Sigmoid colon (tissue), 7 donors: ENCODE results near the gene LRP6. TPM values are rescaled to one million over a fixed set of nuclear protein-coding genes. Genes with fewer than 3 reads are reported as not detected.

ENCODE experiments used
- DNase-seq: peaks from one replicate; pipeline ENCODE4 v3.0.0-alpha.2; 2019
- H3K27ac ChIP-seq, 4 donors: fragments of 200-600 bp; sonication (generic); one replicate each; pipeline ENCODE4 v1.5.1; 2016 to 2019; ENCODE audit warnings: mild to moderate bottlenecking in 1 of 4
- H3K27me3 ChIP-seq, 3 donors: fragments of 200-600 bp; sonication (generic); one replicate each; pipeline ENCODE4 v1.5.1; 2019; ENCODE audit warnings: mild to moderate bottlenecking in 1 of 3
- H3K36me3 ChIP-seq, 4 donors: fragments of 200-600 bp; sonication (generic); one replicate each; pipeline ENCODE4 v1.5.1; 2016 to 2019
- H3K4me1 ChIP-seq, 4 donors: fragments of 200-600 bp; sonication (generic); one replicate each; pipeline ENCODE4 v1.5.1; 2017 to 2019
- H3K4me3 ChIP-seq, 4 donors: fragments of 200-600 bp; sonication (generic); one replicate each; pipeline ENCODE4 v1.5.1; 2017 to 2019; ENCODE audit warnings: mild to moderate bottlenecking in 2 of 4, moderate library complexity in 1 of 4
- H3K9me3 ChIP-seq, 4 donors: fragments of 200-600 bp in 3 of 4; sonication (generic) in 3 of 4; one replicate each; pipeline versions ENCODE4 v1.5.1 to v1.6.1; 2013 to 2019
- EP300 ChIP-seq, 4 donors: sonication (generic); formaldehyde crosslinking; IDR thresholded peaks; one replicate each; pipeline ENCODE4 v1.6.1; 2017; ENCODE audit warnings: antibody characterized with exemption in 4 of 4
- POLR2A ChIP-seq, 2 donors: fragments of 450-650 bp; IDR thresholded peaks; one replicate each; pipeline ENCODE4 v1.6.1; 2016; ENCODE audit warnings: antibody characterized with exemption in 2 of 2, mild to moderate bottlenecking in 2 of 2, moderate library complexity in 2 of 2
- POLR2AphosphoS5 ChIP-seq, 4 donors: sonication (generic); formaldehyde crosslinking; IDR thresholded peaks; one replicate each; pipeline ENCODE4 v1.6.1; 2017; ENCODE audit warnings: antibody characterized with exemption in 4 of 4
- WGBS, 2 donors: extraction: QIAGEN DNeasy Blood & Tissue Kit; methylation state at CpG; one replicate each; pipeline ENCODE4 v1.1.7; 2013; 5-methylcytosine and 5-hydroxymethylcytosine counted together
- intact Hi-C: fragments of 100-400 bp; cut with DNase I; formaldehyde crosslinking; loops from one replicate; pipeline ENCODE4 v1.15.1; 2023
- polyA plus RNA-seq, 3 donors: library from polyadenylated mRNA; stranded (reverse); fragments of 200-250 nt; gene quantifications; one replicate each; pipeline ENCODE4 v1.2.3, GENCODE V29; 2013
- total RNA-seq, 4 donors: library from RNA; depleted of rRNA; stranded (reverse); fragments of >200 nt; gene quantifications; one replicate each; pipeline ENCODE4 v1.1.0, GENCODE V29; 2016
- TF ChIP-seq, protein P1 (sequence below), 4 experiments: fragments of 450-650 bp in 3 of 4; fragments of 200-600 bp in 1 of 4; IDR thresholded peaks; one replicate each; pipeline ENCODE4 v1.5.1; 2016 to 2019; ENCODE audit warnings: antibody characterized with exemption in 4 of 4, mild to moderate bottlenecking in 3 of 4, moderate library complexity in 2 of 4
- donor health status: healthy with polysubstance abuse.
- donor health status: Bipolar disorder and iron deficiency.
- donor health status: healthy.

LRP6 gene
- total and polyA plus RNA-seq, 7 donors: 1.8 to 55.1 (median 36.0) TPM

DNA sequence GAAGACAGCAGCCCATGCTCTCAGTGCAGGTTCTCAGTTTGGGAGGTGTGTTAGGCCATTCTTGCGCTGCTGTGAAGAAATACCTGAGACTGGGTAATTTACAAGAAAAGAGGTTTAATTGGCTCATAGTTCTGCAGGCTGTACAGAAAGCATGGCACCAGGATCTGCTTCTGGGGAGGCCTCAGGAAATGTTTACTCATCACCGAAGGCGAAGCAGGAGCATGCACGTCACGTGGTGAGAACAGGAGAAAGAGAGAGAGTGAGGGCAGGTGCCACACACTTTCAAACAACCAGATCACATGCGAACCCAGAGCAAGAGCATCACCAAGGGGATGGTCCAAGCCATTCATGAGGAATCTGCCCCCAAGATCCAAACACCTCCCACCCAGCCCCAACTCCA, 9.0 kb upstream of the LRP6 start:
- DNase-seq: no peak
- Histone ChIP-seq H3K27ac (no peak overlapping the region), H3K4me3 (no peak overlapping the region), H3K36me3 (no peaks in the 10 kb centered on the region), H3K27me3 (no peaks in the 10 kb centered on the region), H3K9me3 (no peaks in the 10 kb centered on the region), H3K4me1 (no peaks in the 10 kb centered on the region)
- TF ChIP-seq, protein P1, sequence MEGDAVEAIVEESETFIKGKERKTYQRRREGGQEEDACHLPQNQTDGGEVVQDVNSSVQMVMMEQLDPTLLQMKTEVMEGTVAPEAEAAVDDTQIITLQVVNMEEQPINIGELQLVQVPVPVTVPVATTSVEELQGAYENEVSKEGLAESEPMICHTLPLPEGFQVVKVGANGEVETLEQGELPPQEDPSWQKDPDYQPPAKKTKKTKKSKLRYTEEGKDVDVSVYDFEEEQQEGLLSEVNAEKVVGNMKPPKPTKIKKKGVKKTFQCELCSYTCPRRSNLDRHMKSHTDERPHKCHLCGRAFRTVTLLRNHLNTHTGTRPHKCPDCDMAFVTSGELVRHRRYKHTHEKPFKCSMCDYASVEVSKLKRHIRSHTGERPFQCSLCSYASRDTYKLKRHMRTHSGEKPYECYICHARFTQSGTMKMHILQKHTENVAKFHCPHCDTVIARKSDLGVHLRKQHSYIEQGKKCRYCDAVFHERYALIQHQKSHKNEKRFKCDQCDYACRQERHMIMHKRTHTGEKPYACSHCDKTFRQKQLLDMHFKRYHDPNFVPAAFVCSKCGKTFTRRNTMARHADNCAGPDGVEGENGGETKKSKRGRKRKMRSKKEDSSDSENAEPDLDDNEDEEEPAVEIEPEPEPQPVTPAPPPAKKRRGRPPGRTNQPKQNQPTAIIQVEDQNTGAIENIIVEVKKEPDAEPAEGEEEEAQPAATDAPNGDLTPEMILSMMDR (IDR thresholded peaks at IDR 0.05): no peak
- TF ChIP-seq EP300 (IDR thresholded peaks at IDR 0.05) (no peak), POLR2A (IDR thresholded peaks at IDR 0.05) (no peak), POLR2AphosphoS5 (IDR thresholded peaks at IDR 0.05) (no peak)
- 94 to 96% methylated on average over 6 of the region's 6 CpGs for WGBS, 2 donors
- intact Hi-C loops: no loop called here

- TF ChIP-seq POLR2AphosphoS5 (IDR thresholded peaks at IDR 0.05): no peak
- TF ChIP-seq, protein P1 (IDR thresholded peaks at IDR 0.05): no peak
- TF ChIP-seq EP300 (IDR thresholded peaks at IDR 0.05): no peak
- TF ChIP-seq POLR2A (IDR thresholded peaks at IDR 0.05): no peak
- H3K4me3 ChIP-seq: no peak overlapping the region
- DNase-seq: no peak
- intact Hi-C loops: no loop called here
- H3K27ac ChIP-seq: no peak overlapping the region
- H3K27me3 ChIP-seq: no peaks in the 10 kb centered on the region
- no peaks in the 10 kb centered on the region for H3K36me3 ChIP-seq
- 84 to 92% methylated on average over 4 of the region's 4 CpGs for WGBS, 2 donors
- no peaks in the 10 kb centered on the region for H3K9me3 ChIP-seq
- no peaks in the 10 kb centered on the region for H3K4me1 ChIP-seq
Measured at GRCh38 chr12:12273291-12273957, 6.6 kb upstream of the LRP6 start.

GRCh38 chr12:12272869-12273268, 6.0 kb upstream of the LRP6 start:
- no peaks in the 10 kb centered on the region for H3K27me3 ChIP-seq
- peaks cover 0 to under 1% (median under 1%) of the 10 kb centered on the region in 4 donors for H3K4me1 ChIP-seq
- no peaks in the 10 kb centered on the region for H3K9me3 ChIP-seq
- H3K27ac ChIP-seq: no peak overlapping the region
- no peak for TF ChIP-seq EP300 (IDR thresholded peaks at IDR 0.05)
- TF ChIP-seq POLR2AphosphoS5 (IDR thresholded peaks at IDR 0.05): no peak
- TF ChIP-seq POLR2A (IDR thresholded peaks at IDR 0.05): no peak
- TF ChIP-seq, protein P1 (IDR thresholded peaks at IDR 0.05): no peak
- H3K4me3 ChIP-seq: no peak overlapping the region
- no peak for DNase-seq
- intact Hi-C loops: no loop called here
- no peaks in the 10 kb centered on the region for H3K36me3 ChIP-seq

DNA sequence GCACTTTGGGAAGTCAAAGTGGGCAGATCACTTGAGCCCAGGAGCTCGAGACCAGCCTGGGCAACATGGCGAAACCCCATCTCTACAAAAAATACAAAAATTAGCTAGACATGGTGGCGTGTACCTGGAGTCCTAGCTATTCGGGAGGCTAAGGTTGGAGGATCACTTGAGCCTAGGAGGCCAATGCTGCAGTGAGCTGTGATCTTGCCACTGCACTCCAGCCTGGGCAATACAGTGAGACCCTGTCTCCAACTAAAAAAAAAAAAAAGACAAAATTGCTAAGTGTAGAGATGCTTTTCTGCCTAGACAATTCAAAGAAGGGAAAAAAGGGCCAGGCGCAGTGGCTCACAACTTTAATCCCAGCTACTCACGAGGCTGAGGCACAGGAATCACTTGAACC, 3.4 kb upstream of the LRP6 start:
- H3K4me3 ChIP-seq: no peak overlapping the region
- 96 to 98% methylated on average over 6 of the region's 6 CpGs for WGBS, 2 donors
- no peak for DNase-seq

More for the DNA sequence above, 3.4 kb upstream of the LRP6 start:
- Histone ChIP-seq H3K27me3 (no peaks in the 10 kb centered on the region), H3K9me3 (no peaks in the 10 kb centered on the region), H3K4me1 (peaks cover 0 to 13% (median 5%) of the 10 kb centered on the region in 4 donors), H3K36me3 (no peaks in the 10 kb centered on the region), H3K27ac (no peak overlapping the region)
- intact Hi-C loops: no loop called here
- TF ChIP-seq, protein P1 (IDR thresholded peaks at IDR 0.05): no peak
- no peak for TF ChIP-seq EP300 (IDR thresholded peaks at IDR 0.05)
- TF ChIP-seq POLR2AphosphoS5 (IDR thresholded peaks at IDR 0.05): no peak
- no peak for TF ChIP-seq POLR2A (IDR thresholded peaks at IDR 0.05)
